ENCODE data around the gene BMPR1A. TPM values are rescaled to one million over a fixed set of nuclear protein-coding genes. Genes with fewer than 3 reads are reported as not detected.

The BMPR1A gene
- polyA plus RNA-seq, 2 of the 4 experiments (the other 2 are of a cell fraction) = 25.5 to 39.0 TPM

DNA sequence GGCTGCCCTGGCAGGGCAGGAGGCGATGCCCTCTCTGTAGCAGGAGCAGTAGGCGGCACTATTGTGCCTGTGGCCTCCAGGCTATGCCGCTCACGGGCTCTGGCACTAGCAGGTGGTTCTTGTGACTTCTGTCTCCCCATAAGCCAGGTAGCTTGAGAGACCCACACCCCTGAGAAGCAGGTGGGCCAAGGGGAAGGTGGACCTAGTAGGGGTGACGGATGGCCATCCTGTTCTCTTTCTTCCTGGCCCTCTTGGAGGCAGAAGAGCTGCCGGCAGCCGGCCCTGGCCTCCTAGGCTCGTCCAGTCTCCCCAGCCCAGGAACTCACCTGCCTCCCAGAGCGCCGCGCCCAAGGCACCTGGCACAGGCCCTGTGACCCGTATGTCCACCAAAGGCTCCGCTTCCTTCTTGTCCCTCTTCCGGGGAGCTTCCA lies 185.6 kb downstream of the BMPR1A start:
- H3K9me3 ChIP-seq = no peaks in the 10 kb centered on the region
- FAIRE-seq (no peak), ATAC-seq (no peak), DNase-seq (ENCODE audit: low read depth in 1 of 2, low spot score in 1 of 2) (no peak)
- WGBS (ENCODE audit: missing lambda C conversion rate) = 90% methylated on average over 14 of the region's 14 CpGs
- ChIA-PET CTCF (interaction anchor here (0.7 to 4.3 kb wide), 10 partner anchors 10 to 564 kb away, joined by 3 to 24 read pairs (median 4); partner anchors contain the start of genes ADIRF and SNCG), POLR2A (no interaction called here)
- H3K4me3 ChIP-seq = no peak overlapping the region
- TF ChIP-seq EHF (CRISPR knock-in tag; IDR thresholded peaks at IDR 0.05) (no peak), FOSL2 (IDR thresholded peaks at IDR 0.05) (no peak), FOSL2 (CRISPR knock-in tag; IDR thresholded peaks at IDR 0.05) (no peak), RFX5 (IDR thresholded peaks at IDR 0.05) (no peak), EHMT2 (IDR thresholded peaks at IDR 0.05; ENCODE audit: low read depth) (no peak), RAD21 (conservative IDR thresholded peaks at IDR 0.05 in 1 of 2, IDR thresholded peaks at IDR 0.05 in 1 of 2) (no peak), HOXB13 (CRISPR knock-in tag; IDR thresholded peaks at IDR 0.05; ENCODE audit: low read depth) (no peak), HDAC2 (IDR thresholded peaks at IDR 0.05) (no peak)
- TF ChIP-seq, protein P1, sequence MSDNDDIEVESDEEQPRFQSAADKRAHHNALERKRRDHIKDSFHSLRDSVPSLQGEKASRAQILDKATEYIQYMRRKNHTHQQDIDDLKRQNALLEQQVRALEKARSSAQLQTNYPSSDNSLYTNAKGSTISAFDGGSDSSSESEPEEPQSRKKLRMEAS (IDR thresholded peaks at IDR 0.05) = no peak
- TF ChIP-seq, protein P2, sequence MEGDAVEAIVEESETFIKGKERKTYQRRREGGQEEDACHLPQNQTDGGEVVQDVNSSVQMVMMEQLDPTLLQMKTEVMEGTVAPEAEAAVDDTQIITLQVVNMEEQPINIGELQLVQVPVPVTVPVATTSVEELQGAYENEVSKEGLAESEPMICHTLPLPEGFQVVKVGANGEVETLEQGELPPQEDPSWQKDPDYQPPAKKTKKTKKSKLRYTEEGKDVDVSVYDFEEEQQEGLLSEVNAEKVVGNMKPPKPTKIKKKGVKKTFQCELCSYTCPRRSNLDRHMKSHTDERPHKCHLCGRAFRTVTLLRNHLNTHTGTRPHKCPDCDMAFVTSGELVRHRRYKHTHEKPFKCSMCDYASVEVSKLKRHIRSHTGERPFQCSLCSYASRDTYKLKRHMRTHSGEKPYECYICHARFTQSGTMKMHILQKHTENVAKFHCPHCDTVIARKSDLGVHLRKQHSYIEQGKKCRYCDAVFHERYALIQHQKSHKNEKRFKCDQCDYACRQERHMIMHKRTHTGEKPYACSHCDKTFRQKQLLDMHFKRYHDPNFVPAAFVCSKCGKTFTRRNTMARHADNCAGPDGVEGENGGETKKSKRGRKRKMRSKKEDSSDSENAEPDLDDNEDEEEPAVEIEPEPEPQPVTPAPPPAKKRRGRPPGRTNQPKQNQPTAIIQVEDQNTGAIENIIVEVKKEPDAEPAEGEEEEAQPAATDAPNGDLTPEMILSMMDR (IDR thresholded peaks at IDR 0.05) = no peak
- 0 out of 3 replicates have a peak, but pooled peaks cover 4% of the 10 kb centered on the region for H3K4me1 ChIP-seq
- no peak overlapping the region for H3K4me2 ChIP-seq
- no peak overlapping the region for H3K27ac ChIP-seq

DNA sequence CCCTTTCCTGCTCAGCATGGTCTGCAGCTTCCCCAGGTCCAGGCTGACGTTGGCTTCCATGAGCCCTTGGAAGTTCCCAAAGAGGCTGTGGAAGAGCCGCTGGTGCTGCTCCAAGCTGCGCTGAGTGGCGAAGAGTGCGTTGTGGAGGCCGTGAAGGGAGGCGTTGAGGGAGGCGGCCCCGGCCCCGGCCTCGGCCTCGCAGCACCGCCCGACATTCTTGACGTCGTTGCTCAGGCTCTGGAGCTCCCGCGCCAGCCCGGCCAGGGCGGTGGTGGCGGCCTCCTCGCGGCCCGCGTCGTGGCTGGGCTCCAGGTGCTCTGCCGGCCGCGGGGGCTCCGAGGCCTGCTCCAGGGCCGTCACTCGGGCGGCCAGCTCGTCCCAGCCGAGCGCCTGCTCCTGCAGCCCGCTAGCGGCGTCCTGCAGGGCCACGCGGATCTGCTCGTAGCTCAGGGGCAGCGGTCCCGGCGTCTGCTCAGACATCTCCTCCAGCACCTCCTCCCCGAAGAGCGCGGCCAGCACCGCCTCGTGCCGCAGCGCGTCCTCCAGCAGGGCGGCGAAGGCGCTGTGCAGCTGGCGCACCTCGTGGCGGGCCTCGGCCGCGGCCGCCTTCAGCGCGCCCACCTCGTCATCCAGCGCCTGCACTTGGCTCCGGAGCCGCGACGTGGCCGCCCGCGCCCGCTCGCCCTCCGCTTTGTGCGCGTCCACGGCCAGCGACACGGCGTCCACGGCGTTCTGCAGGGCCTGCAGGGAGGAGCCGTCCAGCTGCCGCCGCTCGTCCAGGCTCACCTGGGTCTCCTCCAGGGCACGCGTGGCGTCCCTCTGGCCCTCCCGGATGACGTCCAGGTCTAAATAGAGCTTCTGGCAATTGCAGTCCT lies 186.3 kb downstream of the BMPR1A start:
- Histone ChIP-seq H3K4me2 (no peak overlapping the region), H3K9me3 (no peaks in the 10 kb centered on the region), H3K27ac (no peak overlapping the region), H3K4me1 (0 out of 3 replicates have a peak, but pooled peaks cover 4% of the 10 kb centered on the region), H3K4me3 (no peak overlapping the region)
- FAIRE-seq = no peak
- POLR2A ChIA-PET = no interaction called here
- WGBS (ENCODE audit: missing lambda C conversion rate) = 93% methylated on average over 77 of the region's 94 CpGs
- CTCF ChIA-PET = interaction anchor here (0.7 to 4.3 kb wide), 9 partner anchors 10 to 564 kb away, joined by 3 to 24 read pairs (median 4); partner anchors contain the start of genes ADIRF and SNCG
- no peak for ATAC-seq
- no peak for DNase-seq (ENCODE audit: low read depth in 1 of 2, low spot score in 1 of 2)
- TF ChIP-seq JUN (IDR thresholded peaks at IDR 0.05) (no peak), EHMT2 (IDR thresholded peaks at IDR 0.05; ENCODE audit: low read depth) (no peak), CBX8 (IDR thresholded peaks at IDR 0.05) (no peak), ESRRA (IDR thresholded peaks at IDR 0.05; ENCODE audit: borderline replicate concordance, low read length) (no peak), BHLHE40 (IDR thresholded peaks at IDR 0.05; ENCODE audit: low read depth, low read length) (no peak), ZFP36 (IDR thresholded peaks at IDR 0.05; ENCODE audit: borderline replicate concordance, partially characterized antibody) (no peak), KDM5A (IDR thresholded peaks at IDR 0.05) (no peak), HEYL (CRISPR knock-in tag; IDR thresholded peaks at IDR 0.05) (no peak), ZC3H11A (IDR thresholded peaks at IDR 0.05) (no peak), KDM1A (IDR thresholded peaks at IDR 0.05; ENCODE audit: low read depth) (no peak), FOSB (CRISPR knock-in tag; IDR thresholded peaks at IDR 0.05) (no peak), TP53 (CRISPR knock-in tag; IDR thresholded peaks at IDR 0.05) (no peak), MAFK (IDR thresholded peaks at IDR 0.05; ENCODE audit: partially characterized antibody) (no peak), PHF8 (IDR thresholded peaks at IDR 0.05; ENCODE audit: borderline replicate concordance, low read depth) (no peak), EHF (CRISPR knock-in tag; IDR thresholded peaks at IDR 0.05) (no peak)
- TF ChIP-seq, protein P1 (IDR thresholded peaks at IDR 0.05) = no peak
- TF ChIP-seq, protein P3, sequence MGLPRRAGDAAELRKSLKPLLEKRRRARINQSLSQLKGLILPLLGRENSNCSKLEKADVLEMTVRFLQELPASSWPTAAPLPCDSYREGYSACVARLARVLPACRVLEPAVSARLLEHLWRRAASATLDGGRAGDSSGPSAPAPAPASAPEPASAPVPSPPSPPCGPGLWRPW (IDR thresholded peaks at IDR 0.05) = no peak
- TF ChIP-seq, protein P4, sequence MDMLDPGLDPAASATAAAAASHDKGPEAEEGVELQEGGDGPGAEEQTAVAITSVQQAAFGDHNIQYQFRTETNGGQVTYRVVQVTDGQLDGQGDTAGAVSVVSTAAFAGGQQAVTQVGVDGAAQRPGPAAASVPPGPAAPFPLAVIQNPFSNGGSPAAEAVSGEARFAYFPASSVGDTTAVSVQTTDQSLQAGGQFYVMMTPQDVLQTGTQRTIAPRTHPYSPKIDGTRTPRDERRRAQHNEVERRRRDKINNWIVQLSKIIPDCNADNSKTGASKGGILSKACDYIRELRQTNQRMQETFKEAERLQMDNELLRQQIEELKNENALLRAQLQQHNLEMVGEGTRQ (IDR thresholded peaks at IDR 0.05) = no peak
